Measurements from ENCODE around the gene SPPL3. TPM values are rescaled to one million over a fixed set of nuclear protein-coding genes. Genes with fewer than 3 reads are reported as not detected.
A peak's percentile ranks its signal among the peaks of the same experiment; 100 is the strongest.

SPPL3 gene
- total RNA-seq, 1 experiment from 2014 or later = 7.5 TPM

- DNase-seq (ENCODE audit: low read depth) = no peak
Measured at GRCh38 chr12:120879102-120879501, 25.1 kb downstream of the SPPL3 start.

- DNase-seq (ENCODE audit: low read depth) = no peak
Measured at GRCh38 chr12:120874547-120875245, 29.5 kb downstream of the SPPL3 start.

GRCh38 chr12:120873226-120873625, 30.9 kb downstream of the SPPL3 start:
- DNase-seq (ENCODE audit: low read depth) = no peak

- DNase-seq (ENCODE audit: low read depth) = no peak
Measured at GRCh38 chr12:120872487-120872886, 31.7 kb downstream of the SPPL3 start.

GRCh38 chr12:120870415-120870814, 33.7 kb downstream of the SPPL3 start:
- DNase-seq (ENCODE audit: low read depth) = no peak

DNA sequence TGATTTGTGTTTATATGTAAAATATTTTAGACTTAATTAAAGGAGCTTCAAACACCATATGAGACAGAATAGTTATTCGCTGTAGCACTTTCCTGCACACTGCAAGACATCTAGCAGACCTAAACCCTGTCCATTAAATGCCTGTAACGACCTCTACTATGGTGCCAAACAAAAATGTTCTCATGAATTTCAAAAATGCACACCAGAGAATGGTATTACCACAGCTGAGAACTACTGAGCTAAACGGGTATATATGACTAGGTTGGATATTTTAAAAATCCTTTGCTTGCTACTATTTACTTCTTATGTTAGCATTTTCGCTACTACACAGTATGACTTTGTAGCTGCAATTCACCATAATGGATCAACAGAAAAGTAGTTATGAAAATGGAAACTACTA, 34.8 kb downstream of the SPPL3 start:
- DNase-seq (ENCODE audit: low read depth) = no peak

- no peak for DNase-seq (ENCODE audit: low read depth)
Measured at GRCh38 chr12:120866108-120866507, 38.0 kb downstream of the SPPL3 start.

GRCh38 chr12:120865098-120865497, 39.1 kb downstream of the SPPL3 start:
- DNase-seq (ENCODE audit: low read depth) = no peak

GRCh38 chr12:120862664-120863063, 41.5 kb downstream of the SPPL3 start:
- DNase-seq (ENCODE audit: low read depth) = no peak

- DNase-seq (ENCODE audit: low read depth) = no peak
Measured at GRCh38 chr12:120861074-120861795, 42.9 kb downstream of the SPPL3 start.

- no peak for DNase-seq (ENCODE audit: low read depth)
Measured at GRCh38 chr12:120858306-120859088, 45.7 kb downstream of the SPPL3 start.

DNA sequence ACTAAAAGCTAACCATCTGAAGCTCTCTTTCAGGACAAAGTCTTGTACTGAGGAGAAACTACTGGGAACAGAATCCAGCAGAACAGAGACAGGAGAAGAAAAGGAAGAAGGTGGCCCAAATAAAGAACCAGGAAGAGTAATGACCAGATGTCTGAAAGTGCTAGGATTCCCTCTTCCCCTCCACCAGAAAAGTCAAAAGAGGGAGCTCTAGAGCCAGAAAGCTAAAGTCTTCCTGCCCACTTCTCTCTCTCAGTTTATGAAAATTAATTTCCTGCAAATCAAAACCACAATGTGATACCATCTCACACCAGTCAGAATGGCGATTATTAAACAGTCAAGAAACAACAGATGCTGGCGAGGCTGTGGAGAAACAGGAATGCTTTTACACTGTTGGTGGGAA, 47.2 kb downstream of the SPPL3 start:
- peak; percentile 30 for DNase-seq (ENCODE audit: low read depth)

DNA sequence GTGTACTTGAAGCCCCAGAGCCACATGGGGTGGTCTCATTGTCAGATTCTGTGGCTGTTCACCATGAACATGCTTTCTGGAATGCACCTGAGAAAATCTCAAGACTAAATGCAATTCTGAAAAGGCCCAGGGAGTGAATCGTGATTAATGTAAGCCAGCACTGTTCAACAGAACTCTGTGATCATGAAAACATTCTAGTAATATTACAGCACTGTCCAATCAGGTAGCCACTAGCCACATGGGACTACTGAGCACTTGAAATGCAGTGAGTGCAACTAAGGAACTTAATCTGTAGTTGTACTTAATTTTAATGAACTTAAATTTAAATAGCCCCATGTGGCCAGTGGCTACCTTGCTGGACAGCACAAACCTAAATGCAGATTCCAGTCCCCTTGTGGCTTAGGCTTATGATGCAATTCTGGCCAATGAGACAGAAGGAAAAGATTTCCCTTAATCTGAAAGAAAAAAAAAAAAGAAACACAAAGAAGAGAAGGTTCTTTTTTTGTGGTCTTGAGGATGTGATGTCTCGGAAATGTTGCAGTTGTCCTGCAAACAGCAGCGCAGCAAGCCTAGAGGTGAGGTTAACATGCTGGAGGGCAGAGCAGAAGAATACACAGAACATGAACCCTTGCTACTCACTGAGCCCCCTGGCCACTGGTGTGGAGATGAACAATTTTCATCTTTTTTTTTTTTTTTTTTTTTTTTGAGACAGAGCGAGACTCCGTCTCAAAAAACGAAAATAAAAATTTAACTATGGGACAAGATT, 48.2 kb downstream of the SPPL3 start:
- DNase-seq (ENCODE audit: low read depth) = peak; percentile 13

DNA sequence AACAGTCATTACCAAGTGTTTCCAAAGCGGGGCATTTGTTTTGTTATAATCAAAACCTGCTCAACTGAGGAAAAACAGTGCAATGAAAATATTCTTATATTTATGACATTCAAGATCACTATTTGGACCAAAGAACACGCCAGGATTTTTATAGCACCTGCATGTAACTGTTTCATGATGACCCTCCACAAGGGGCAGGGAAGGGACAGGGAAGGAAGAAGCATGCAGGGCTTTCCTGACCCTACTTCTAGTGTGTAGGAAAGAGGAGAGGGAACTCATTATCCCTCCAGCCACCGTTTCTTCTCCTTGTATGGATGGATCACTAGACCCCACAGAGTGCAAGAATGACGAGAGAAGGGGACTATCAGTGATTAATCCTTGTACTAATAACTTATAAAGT, 49.4 kb downstream of the SPPL3 start:
- DNase-seq (ENCODE audit: low read depth) = no peak

GRCh38 chr12:120853188-120853587, 51.0 kb downstream of the SPPL3 start:
- DNase-seq (ENCODE audit: low read depth) = peak; percentile 52

DNA sequence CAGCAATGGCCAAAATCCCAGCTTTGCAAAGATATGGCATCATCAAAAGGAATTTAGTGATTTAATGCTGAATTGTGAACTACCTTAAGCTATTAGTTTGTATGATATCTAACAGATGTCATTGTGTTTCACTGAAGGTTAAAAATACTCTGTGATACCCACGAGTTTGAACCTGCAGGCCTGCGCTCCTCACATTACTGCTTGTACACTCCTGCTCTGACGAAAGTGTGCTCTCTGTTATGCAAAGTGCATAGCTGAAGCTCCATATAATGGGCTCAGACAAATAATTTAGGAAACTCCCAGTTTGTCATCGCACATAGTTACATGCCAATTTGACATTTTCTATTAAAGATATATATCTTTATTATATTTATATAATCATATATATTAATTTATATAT, 52.2 kb downstream of the SPPL3 start:
- DNase-seq (ENCODE audit: low read depth) = no peak

GRCh38 chr12:120851444-120851843, 52.7 kb downstream of the SPPL3 start:
- DNase-seq (ENCODE audit: low read depth) = no peak

DNA sequence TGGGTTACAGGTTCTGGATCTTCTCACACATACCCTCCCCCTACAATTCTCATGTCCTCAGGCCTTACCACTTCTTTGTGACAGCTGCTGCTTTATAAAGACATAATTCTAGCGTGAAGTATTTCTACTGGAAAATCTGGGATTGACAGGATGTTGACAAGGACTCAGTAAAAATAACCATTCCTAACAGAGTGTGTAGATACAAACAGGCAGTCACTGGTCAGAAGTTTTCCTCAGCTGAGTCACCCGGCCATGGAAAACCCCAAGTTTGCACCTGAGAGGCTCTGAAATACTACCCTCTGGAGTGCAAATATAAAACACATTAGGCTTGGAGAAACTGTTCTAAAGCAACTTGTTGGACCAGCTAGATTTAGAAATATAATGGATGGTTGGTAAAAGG, 54.4 kb downstream of the SPPL3 start:
- peak; percentile 73 for DNase-seq (ENCODE audit: low read depth)

DNA sequence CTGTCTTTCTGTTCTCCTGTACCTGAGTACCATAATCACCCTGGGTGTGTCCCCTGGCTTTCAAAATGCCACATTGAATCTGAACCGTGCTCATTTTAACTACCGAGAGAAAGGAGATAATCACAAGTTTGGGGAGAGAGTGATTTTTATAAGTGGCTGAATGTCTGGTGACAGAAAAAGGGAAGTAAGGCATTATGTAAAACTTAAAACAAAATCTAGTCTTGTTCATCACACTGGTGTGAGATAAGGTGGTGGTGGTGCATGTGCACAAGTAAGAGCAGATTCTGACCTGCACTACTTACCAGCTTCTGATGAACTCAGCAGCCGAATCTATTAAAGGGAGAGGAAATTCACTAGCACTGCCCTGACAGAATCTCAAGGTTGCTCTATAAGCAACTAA, 56.3 kb downstream of the SPPL3 start:
- DNase-seq (ENCODE audit: low read depth) = no peak

DNA sequence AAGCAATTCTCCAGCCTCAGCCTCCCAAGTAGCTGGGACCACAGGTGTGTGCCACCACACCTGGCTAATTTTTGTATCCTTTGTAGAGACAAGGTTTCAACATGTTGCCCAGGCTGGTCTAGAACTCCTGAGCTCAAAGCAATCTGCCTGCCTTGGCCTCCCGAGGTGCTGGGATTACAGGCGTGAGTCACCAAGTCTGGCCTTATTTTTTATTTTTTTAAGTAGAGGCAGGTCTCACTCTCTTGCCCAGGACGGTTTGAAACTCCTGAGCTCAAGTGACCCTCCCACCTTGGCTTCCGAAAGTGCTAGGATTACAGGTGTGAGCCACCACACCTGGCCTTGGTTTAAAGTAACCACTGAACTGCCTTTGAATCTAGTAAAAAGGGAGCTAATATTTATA, 56.8 kb downstream of the SPPL3 start:
- DNase-seq (ENCODE audit: low read depth) = peak; percentile 12

DNA sequence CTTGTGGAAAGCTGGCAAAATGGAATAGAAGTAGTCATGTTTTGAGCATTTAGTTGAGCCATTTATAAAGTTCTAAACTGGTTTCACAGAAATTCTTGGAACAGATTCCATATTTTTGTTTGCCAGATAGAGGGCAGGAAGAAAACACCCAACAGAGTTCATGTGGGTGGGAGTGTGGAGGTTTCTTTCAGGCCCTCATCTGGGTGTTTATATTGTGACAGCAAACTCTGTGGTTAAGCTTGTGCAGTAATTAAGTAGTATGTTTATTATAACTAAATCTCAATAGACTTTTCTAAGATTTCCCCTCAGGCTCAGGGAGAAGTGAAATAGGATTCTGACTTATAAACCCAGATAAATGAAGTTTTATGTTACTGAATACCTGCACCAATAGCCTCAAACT, 57.4 kb downstream of the SPPL3 start:
- DNase-seq (ENCODE audit: low read depth) = no peak

DNA sequence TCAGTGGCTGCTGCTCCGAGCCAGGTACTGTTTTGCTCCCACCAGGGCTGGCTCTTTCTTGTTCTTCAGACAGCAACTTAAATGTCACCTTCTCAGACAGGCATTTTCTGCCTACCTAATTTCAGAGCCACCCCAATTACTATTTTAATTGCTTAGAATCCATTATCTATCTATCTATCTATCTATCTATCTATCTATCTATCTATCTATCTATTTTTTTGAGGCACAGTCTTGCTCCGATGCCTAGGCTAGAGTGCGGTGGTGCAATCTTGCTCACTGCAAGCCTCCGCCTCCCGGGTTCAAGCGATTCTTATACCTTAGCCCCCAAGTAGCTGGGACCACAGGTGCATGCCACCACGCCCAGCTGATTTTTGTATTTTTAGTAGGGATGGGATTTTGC, 58.5 kb downstream of the SPPL3 start:
- no peak for DNase-seq (ENCODE audit: low read depth)

Data from LHCN-M2 (cell line).